Measurements from ENCODE around the gene RPS6KA2.

RPS6KA2 gene

DNA sequence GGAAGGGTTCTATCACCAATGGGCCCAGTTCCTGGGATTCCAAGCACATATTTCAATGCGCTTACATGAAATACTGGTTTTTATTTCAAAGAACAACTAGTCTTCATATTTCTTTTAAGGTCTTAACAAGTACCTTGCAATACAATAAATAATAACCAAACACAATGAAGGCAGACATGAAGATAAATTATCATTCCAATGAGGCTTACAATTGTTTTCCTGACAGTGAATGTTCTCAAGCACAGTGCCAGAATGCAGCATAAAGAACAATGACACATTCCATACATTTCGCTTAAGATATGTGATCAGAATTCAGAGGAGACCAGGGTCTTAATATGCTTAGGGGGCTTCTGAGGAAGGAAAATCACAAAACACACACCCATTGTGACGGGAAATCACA, 66.8 kb downstream of the RPS6KA2 start:
- ChIA-PET POLR2A (ENCODE audit: low non-redundant PET) (no interaction called here), CTCF (interaction anchor here (0.6 kb wide), 1 partner anchor 13 kb away, joined by 3 read pairs; no protein-coding TSS in a partner anchor)
- no peak overlapping the region for H3K27ac ChIP-seq
- no peak for DNase-seq (ENCODE audit: low spot score)
- TF ChIP-seq, protein P1, sequence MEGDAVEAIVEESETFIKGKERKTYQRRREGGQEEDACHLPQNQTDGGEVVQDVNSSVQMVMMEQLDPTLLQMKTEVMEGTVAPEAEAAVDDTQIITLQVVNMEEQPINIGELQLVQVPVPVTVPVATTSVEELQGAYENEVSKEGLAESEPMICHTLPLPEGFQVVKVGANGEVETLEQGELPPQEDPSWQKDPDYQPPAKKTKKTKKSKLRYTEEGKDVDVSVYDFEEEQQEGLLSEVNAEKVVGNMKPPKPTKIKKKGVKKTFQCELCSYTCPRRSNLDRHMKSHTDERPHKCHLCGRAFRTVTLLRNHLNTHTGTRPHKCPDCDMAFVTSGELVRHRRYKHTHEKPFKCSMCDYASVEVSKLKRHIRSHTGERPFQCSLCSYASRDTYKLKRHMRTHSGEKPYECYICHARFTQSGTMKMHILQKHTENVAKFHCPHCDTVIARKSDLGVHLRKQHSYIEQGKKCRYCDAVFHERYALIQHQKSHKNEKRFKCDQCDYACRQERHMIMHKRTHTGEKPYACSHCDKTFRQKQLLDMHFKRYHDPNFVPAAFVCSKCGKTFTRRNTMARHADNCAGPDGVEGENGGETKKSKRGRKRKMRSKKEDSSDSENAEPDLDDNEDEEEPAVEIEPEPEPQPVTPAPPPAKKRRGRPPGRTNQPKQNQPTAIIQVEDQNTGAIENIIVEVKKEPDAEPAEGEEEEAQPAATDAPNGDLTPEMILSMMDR (conservative IDR thresholded peaks at IDR 0.05; ENCODE audit: low read depth), result no peak

DNA sequence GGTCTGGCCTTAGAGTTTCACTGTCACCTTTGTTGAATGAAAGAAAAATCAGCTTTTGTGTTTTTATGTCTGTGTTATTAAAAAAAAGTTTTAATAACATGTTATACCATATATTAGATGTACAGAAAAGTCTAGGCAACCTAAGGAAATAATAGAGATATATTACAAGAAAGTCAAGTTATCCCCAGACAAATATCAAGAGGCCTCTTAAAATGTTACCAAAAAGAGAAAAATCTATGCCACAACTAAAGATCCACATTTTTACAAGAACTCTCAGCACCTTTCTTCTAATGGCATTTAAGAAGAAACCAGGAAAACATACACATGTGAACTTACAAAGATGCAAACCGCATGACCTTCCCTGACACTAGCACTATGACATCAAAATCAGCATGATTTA, 67.4 kb downstream of the RPS6KA2 start:
- DNase-seq (ENCODE audit: low spot score), result no peak
- CTCF ChIA-PET, result no interaction called here
- TF ChIP-seq, protein P1 (conservative IDR thresholded peaks at IDR 0.05; ENCODE audit: low read depth), result no peak
- H3K27ac ChIP-seq, result no peak overlapping the region
- POLR2A ChIA-PET (ENCODE audit: low non-redundant PET), result no interaction called here

GRCh38 chr6:166559211-166559610, 67.8 kb downstream of the RPS6KA2 start:
- CTCF ChIA-PET, result interaction anchor here (0.6 kb wide), 1 partner anchor 48 kb away, joined by 3 read pairs; no protein-coding TSS in a partner anchor
- no peak for DNase-seq (ENCODE audit: low spot score)
- TF ChIP-seq, protein P1 (conservative IDR thresholded peaks at IDR 0.05; ENCODE audit: low read depth), result no peak
- POLR2A ChIA-PET (ENCODE audit: low non-redundant PET), result no interaction called here
- H3K27ac ChIP-seq, result no peak overlapping the region

DNA sequence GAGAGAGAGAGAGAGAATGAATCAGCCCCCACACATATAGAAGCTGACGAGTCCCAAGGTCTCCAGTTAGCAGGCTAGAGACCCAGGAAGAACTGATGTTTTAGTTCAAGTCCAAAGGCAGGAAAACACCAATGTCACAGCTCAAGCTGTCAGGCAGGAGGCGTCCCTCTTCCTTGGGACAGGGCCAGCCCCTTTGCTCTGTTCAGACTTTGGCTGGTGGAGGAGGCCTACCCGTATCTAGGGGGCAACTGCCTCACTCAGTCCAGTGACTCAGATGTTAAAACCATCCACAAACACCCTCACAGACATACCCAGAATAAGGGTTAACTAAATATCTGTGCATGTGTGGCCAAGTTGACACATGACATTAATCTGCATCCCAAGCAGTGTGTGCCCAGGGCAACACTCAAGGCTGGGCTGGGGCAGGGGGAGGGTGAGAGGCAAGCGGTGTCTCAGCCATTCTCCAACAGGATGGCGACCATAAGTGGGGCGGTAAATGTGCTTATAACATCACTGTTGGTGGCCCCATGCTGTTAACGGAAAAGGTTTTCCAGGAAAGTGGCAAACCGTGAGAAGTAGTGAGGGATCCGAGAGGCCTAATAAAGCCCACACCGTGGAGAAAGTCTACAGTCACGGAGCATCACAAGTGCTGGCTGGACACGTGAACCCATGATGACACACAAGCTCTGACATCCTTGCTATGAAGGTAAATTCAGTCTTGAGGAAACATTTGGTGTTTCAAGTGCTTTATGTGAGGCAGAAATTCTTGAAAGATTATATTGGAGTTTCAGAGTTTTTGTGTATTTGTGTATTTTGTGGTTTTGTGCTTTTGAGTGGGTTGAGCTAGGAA, 68.7 kb downstream of the RPS6KA2 start:
- ChIA-PET CTCF (interaction anchor here (0.6 kb wide), 1 partner anchor 49 kb away, joined by 3 read pairs; no protein-coding TSS in a partner anchor), POLR2A (ENCODE audit: low non-redundant PET) (no interaction called here)
- H3K27ac ChIP-seq, result peak overlapping the region; percentile 75
- no peak for DNase-seq (ENCODE audit: low spot score)
- TF ChIP-seq, protein P1 (conservative IDR thresholded peaks at IDR 0.05; ENCODE audit: low read depth), result no peak

- TF ChIP-seq, protein P1 (conservative IDR thresholded peaks at IDR 0.05; ENCODE audit: low read depth), result no peak
- H3K27ac ChIP-seq, result peak overlapping the region; percentile 94
- peak; percentile 96 for DNase-seq (ENCODE audit: low spot score)
- POLR2A ChIA-PET (ENCODE audit: low non-redundant PET), result no interaction called here
- CTCF ChIA-PET, result interaction anchor here (0.6 kb wide), 1 partner anchor 96 kb away, joined by 3 read pairs; no protein-coding TSS in a partner anchor
Measured at GRCh38 chr6:166556863-166557322, 70.2 kb downstream of the RPS6KA2 start.

DNA sequence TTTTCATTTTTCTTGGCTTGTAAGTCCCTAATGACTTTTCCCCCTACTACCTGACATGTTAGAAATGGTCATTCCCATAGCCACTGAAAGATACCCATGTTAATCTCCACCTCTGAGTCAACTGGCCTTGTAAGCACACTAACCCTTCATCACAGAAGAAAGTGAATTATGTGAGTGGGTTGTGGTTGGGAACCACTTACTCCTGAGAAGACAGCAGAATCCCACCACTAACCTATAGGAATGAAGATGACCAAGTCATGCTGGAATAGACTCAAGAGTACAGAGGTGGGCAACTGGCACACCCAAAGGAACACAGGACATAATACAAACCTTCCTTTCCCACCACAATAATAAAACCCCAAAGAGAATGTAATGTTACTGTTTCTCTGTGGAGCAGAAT, 70.7 kb downstream of the RPS6KA2 start:
- TF ChIP-seq, protein P1 (conservative IDR thresholded peaks at IDR 0.05; ENCODE audit: low read depth), result no peak
- peak overlapping the region; percentile 94 for H3K27ac ChIP-seq
- no peak for DNase-seq (ENCODE audit: low spot score)
- POLR2A ChIA-PET (ENCODE audit: low non-redundant PET), result no interaction called here
- CTCF ChIA-PET, result no interaction called here

All from RWPE1 (cell line).